Smooth muscle cell (in vitro differentiated cells): ENCODE results near the gene DENND2C. TPM values are rescaled to one million over a fixed set of nuclear protein-coding genes. Genes with fewer than 3 reads are reported as not detected.

ENCODE experiments used
- DNase-seq: peaks from one replicate; lab custom pipeline; 2025; ENCODE audit not compliant: unreplicated experiment; lab: John Stamatoyannopoulos, UW
- H2AFZ ChIP-seq: fragments of 200-600 bp; sonication (generic); 2 replicates; pipeline ENCODE4 v1.6.0; 2016; ENCODE audit warnings: antibody characterized with exemption, low read depth, mild to moderate bottlenecking
- H3F3A ChIP-seq: fragments of 200-600 bp; sonication (generic); 2 replicates; pipeline ENCODE4 v1.6.0; 2017; ENCODE audit warnings: antibody characterized with exemption, low read depth
- H3K27ac ChIP-seq: fragments of 200-600 bp; sonication (generic); 2 replicates; pipeline ENCODE4 v1.5.1; 2016; ENCODE audit warnings: low read depth, mild to moderate bottlenecking
- H3K27me3 ChIP-seq: fragments of 200-600 bp; sonication (generic); 2 replicates; pipeline ENCODE4 v1.6.1; 2016; ENCODE audit warnings: low read depth, mild to moderate bottlenecking
- H3K36me3 ChIP-seq: fragments of 200-600 bp; sonication (generic); 2 replicates; pipeline ENCODE4 v1.5.1; 2016; ENCODE audit warnings: low read depth
- H3K4me1 ChIP-seq: fragments of 200-600 bp; sonication (generic); 2 replicates; pipeline ENCODE4 v1.5.1; 2016; ENCODE audit warnings: low read depth
- H3K4me2 ChIP-seq: fragments of 200-600 bp; sonication (generic); 2 replicates; pipeline ENCODE4 v1.6.0; 2016; ENCODE audit warnings: mild to moderate bottlenecking
- H3K4me3 ChIP-seq: fragments of 200-600 bp; sonication (generic); 2 replicates; pipeline ENCODE4 v1.5.1; 2016; ENCODE audit warnings: mild to moderate bottlenecking
- H3K79me2 ChIP-seq: fragments of 200-600 bp; sonication (generic); 2 replicates; pipeline ENCODE4 v1.6.0; 2016; ENCODE audit warnings: low read depth, mild to moderate bottlenecking
- H3K9ac ChIP-seq: fragments of 200-600 bp; sonication (generic); 2 replicates; pipeline ENCODE4 v1.6.0; 2016; ENCODE audit warnings: low read depth
- H3K9me3 ChIP-seq: fragments of 200-600 bp; sonication (generic); replicated peaks from 2 replicates; pipeline ENCODE4 v1.5.1; 2016; ENCODE audit warnings: low read depth
- H4K20me1 ChIP-seq: fragments of 200-600 bp; sonication (generic); 2 replicates; pipeline ENCODE4 v1.6.0; 2016; ENCODE audit warnings: low read depth
- WGBS: methylation state at CpG from one replicate; pipeline ENCODE4 v1.1.7; 2016; ENCODE audit warnings: low lambda C conversion rate; 5-methylcytosine and 5-hydroxymethylcytosine counted together
- polyA plus RNA-seq: library from polyadenylated mRNA; unstranded; fragments of >200 nt; fragmentation: Nextera tagmentation; extraction: Ambion mirVana; gene quantifications from 2 replicates; pipeline ENCODE4 v1.2.1, GENCODE V29; 2016
- total RNA-seq: library from RNA; depleted of rRNA; stranded (reverse); fragments of >200 nt; gene quantifications from 2 replicates; pipeline ENCODE4 v1.2.3, GENCODE V29; 2014
- TF ChIP-seq, protein P1 (sequence below): fragments of 200-600 bp; sonication (generic); IDR thresholded peaks from 2 replicates; pipeline ENCODE4 v1.5.1; 2017; ENCODE audit warnings: borderline replicate concordance, mild to moderate bottlenecking, antibody characterized with exemption; ENCODE audit not compliant: insufficient read depth, poor library complexity, severe bottlenecking

The DENND2C gene
- total and polyA plus RNA-seq, 2 experiments from 2014 or later: 1.4 to 4.1 TPM

DNA sequence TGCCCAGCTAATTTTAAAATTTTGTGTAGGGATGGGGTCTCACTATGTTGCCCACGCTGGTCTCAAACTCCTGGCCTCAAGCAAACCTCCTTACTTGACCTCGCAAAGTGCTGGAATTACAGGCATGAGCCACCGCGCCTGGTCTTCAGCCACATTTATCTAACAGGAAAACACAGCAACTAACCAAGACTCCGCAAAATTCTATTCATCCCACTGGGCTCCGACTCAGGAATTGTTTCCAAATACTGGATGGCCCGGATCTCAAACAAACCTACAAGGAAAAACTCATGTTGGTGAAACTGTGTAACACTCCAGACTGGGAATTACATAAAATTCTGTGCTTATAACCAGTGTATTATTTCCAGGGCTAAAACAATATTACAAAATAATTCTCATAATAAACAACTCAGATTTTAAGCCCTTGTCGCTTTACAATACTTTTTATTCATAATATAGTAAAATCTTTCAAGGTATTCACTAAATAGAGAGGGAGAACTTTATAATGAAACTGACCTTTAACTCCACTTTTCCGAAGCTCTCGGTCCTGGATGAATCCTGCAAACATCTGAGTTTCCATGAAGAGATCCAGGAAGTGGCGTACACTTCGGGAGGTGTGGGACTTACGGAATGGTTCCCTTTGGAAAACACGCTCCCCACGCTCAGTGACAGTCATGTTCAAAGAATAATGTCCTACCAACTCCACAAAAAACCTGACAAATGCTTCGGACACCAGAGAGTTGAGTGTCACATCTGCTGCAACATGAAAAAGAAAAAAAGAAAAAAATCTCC, 82.5 kb downstream of the DENND2C start:
- no peak overlapping the region for H3K4me2 ChIP-seq
- H3K4me3 ChIP-seq: no peak overlapping the region
- 97% methylated on average over 16 of the region's 16 CpGs for WGBS
- no peaks in the 10 kb centered on the region for H4K20me1 ChIP-seq
- no peak overlapping the region for H3K27ac ChIP-seq
- H3K36me3 ChIP-seq: no peaks in the 10 kb centered on the region
- no peak overlapping the region for H2AFZ ChIP-seq
- no peaks in the 10 kb centered on the region for H3K79me2 ChIP-seq
- TF ChIP-seq, protein P1, sequence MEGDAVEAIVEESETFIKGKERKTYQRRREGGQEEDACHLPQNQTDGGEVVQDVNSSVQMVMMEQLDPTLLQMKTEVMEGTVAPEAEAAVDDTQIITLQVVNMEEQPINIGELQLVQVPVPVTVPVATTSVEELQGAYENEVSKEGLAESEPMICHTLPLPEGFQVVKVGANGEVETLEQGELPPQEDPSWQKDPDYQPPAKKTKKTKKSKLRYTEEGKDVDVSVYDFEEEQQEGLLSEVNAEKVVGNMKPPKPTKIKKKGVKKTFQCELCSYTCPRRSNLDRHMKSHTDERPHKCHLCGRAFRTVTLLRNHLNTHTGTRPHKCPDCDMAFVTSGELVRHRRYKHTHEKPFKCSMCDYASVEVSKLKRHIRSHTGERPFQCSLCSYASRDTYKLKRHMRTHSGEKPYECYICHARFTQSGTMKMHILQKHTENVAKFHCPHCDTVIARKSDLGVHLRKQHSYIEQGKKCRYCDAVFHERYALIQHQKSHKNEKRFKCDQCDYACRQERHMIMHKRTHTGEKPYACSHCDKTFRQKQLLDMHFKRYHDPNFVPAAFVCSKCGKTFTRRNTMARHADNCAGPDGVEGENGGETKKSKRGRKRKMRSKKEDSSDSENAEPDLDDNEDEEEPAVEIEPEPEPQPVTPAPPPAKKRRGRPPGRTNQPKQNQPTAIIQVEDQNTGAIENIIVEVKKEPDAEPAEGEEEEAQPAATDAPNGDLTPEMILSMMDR: no peak
- no peak overlapping the region for H3K9ac ChIP-seq
- H3K9me3 ChIP-seq: no peaks in the 10 kb centered on the region
- no peaks in the 10 kb centered on the region for H3K27me3 ChIP-seq
- H3F3A ChIP-seq: no peaks in the 10 kb centered on the region
- no peak for DNase-seq
- no peaks in the 10 kb centered on the region for H3K4me1 ChIP-seq

DNA sequence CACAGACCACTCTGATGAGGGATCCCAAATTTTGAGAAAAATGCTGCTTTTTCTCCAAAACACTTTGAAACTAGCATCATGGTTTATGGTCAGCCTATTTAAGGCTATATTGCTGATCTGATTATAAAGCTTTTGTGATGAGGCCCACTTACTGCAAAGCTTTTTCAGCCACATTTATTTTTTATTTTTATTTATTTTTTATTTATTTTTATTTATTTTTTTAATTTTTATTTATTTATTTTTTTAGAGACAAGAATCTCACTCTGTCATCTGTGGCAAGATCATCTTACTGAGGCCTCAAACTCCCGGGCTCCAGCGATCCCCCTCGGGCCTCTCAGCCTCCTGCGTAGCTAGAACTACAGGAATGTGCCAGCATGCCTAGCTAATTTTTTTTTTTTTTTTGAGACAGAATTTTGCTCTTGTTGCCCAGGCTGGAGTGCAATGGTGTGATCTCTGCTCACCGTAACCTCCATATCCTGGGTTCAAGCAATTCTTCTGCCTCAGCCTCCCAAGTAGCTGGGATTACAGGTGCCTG, 83.3 kb downstream of the DENND2C start:
- H4K20me1 ChIP-seq: no peaks in the 10 kb centered on the region
- WGBS: 90% methylated on average over 5 of the region's 5 CpGs
- H3K4me2 ChIP-seq: no peak overlapping the region
- peaks cover 6% of the 10 kb centered on the region for H3K4me1 ChIP-seq
- no peak overlapping the region for H3K9ac ChIP-seq
- no peaks in the 10 kb centered on the region for H3K9me3 ChIP-seq
- H3K79me2 ChIP-seq: no peaks in the 10 kb centered on the region
- no peaks in the 10 kb centered on the region for H3K36me3 ChIP-seq
- H3F3A ChIP-seq: no peaks in the 10 kb centered on the region
- H3K4me3 ChIP-seq: no peak overlapping the region
- TF ChIP-seq, protein P1: no peak
- H3K27ac ChIP-seq: no peak overlapping the region
- H3K27me3 ChIP-seq: no peaks in the 10 kb centered on the region
- DNase-seq: no peak
- no peak overlapping the region for H2AFZ ChIP-seq

DNA sequence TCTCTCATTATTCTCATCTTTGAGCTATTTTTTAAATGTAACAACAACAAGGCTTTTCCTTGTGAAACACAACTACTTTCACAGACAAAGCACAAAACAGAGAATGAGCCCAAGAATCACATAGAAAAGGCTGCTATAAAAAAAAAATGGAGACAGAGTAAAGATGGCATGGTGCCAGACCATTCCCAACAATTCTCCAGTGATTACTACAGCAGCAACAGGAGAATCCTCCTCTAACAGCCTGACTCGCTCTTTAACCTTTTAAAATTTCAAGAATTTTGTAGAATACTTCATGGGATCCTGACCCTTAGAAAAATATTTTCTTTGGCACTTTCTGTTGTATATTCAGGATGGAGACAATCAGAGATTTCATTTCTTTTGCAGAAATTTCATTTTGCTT, 84.6 kb downstream of the DENND2C start:
- H3K9me3 ChIP-seq: no peaks in the 10 kb centered on the region
- H3K27me3 ChIP-seq: no peaks in the 10 kb centered on the region
- no peaks in the 10 kb centered on the region for H3K36me3 ChIP-seq
- no peak overlapping the region for H3K27ac ChIP-seq
- H2AFZ ChIP-seq: no peak overlapping the region
- H4K20me1 ChIP-seq: no peaks in the 10 kb centered on the region
- H3K79me2 ChIP-seq: peaks cover 9% of the 10 kb centered on the region
- H3F3A ChIP-seq: no peaks in the 10 kb centered on the region
- no peak overlapping the region for H3K4me3 ChIP-seq
- H3K4me1 ChIP-seq: peaks cover 10% of the 10 kb centered on the region
- WGBS: 84% methylated on average over 1 of the region's 1 CpG
- TF ChIP-seq, protein P1: no peak
- no peak overlapping the region for H3K9ac ChIP-seq
- no peak for DNase-seq
- no peak overlapping the region for H3K4me2 ChIP-seq
